WTC11 (cell line): Measurements from ENCODE around the gene SNTB2. TPM values are rescaled to one million over a fixed set of nuclear protein-coding genes. Genes with fewer than 3 reads are reported as not detected.
A peak's percentile ranks its signal among the peaks of the same experiment; 100 is the strongest.

Source experiments
- ATF1 ChIP-seq: sonication (generic); formaldehyde crosslinking; IDR thresholded peaks from 2 replicates; pipeline ENCODE4 v1.8.1; 2023; ENCODE audit warnings: mild to moderate bottlenecking, moderate library complexity, missing genetic modification reagents
- CBFB ChIP-seq: sonication (generic); formaldehyde crosslinking; IDR thresholded peaks from 2 replicates; pipeline ENCODE4 v1.8.1; 2022; ENCODE audit warnings: mild to moderate bottlenecking, low read depth, missing genetic modification reagents
- CDX4 ChIP-seq: fragments of 250-450 bp; sonication (Bioruptor Pico); IDR thresholded peaks from 2 replicates; pipeline ENCODE4 v1.9.0; 2021; ENCODE audit warnings: moderate library complexity, mild to moderate bottlenecking, inconsistent platforms, borderline replicate concordance
- CREM ChIP-seq: sonication (generic); formaldehyde crosslinking; IDR thresholded peaks from 2 replicates; pipeline ENCODE4 v1.8.1; 2022; ENCODE audit warnings: mild to moderate bottlenecking, missing genetic modification reagents, moderate library complexity
- E2F5 ChIP-seq: sonication (generic); formaldehyde crosslinking; IDR thresholded peaks from 2 replicates; pipeline ENCODE4 v1.8.1; 2022; ENCODE audit warnings: mild to moderate bottlenecking, moderate library complexity, missing genetic modification reagents
- ELF4 ChIP-seq: sonication (generic); formaldehyde crosslinking; IDR thresholded peaks from 2 replicates; pipeline ENCODE4 v1.8.1; 2022; ENCODE audit warnings: low read depth, mild to moderate bottlenecking, moderate library complexity, missing genetic modification reagents
- HMGA2 ChIP-seq: fragments of 250-450 bp; sonication (Bioruptor Pico); IDR thresholded peaks from 2 replicates; pipeline ENCODE4 v1.4.0; 2021; ENCODE audit warnings: mild to moderate bottlenecking, moderate library complexity
- JAZF1 ChIP-seq: fragments of 250-450 bp; sonication (Bioruptor Pico); IDR thresholded peaks from 2 replicates; pipeline ENCODE4 v1.9.0; 2021; ENCODE audit warnings: moderate library complexity, mild to moderate bottlenecking, inconsistent platforms
- NFATC4 ChIP-seq: fragments of 250-450 bp; sonication (Bioruptor Pico); IDR thresholded peaks from 2 replicates; pipeline ENCODE4 v1.9.0; 2021; ENCODE audit warnings: mild to moderate bottlenecking
- PRRX2 ChIP-seq: fragments of 250-450 bp; sonication (Bioruptor Pico); IDR thresholded peaks from 2 replicates; pipeline ENCODE4 v1.8.0; 2021; ENCODE audit warnings: mild to moderate bottlenecking
- RORB ChIP-seq: fragments of 250-450 bp; sonication (Bioruptor Pico); IDR thresholded peaks from 2 replicates; pipeline ENCODE4 v1.9.0; 2021; ENCODE audit warnings: mild to moderate bottlenecking
- ZNF138 ChIP-seq: sonication (generic); formaldehyde crosslinking; conservative IDR thresholded peaks from 2 replicates; pipeline ENCODE4 v1.8.1; 2022; ENCODE audit warnings: mild to moderate bottlenecking, moderate library complexity, missing genetic modification reagents
- ZNF263 ChIP-seq: sonication (generic); formaldehyde crosslinking; IDR thresholded peaks from 2 replicates; pipeline ENCODE4 v1.8.1; 2022; ENCODE audit warnings: low read depth, mild to moderate bottlenecking, moderate library complexity, missing genetic modification reagents
- ZNF512 ChIP-seq: sonication (generic); formaldehyde crosslinking; IDR thresholded peaks from 2 replicates; pipeline ENCODE4 v1.8.1; 2022; ENCODE audit warnings: missing genetic modification reagents, borderline replicate concordance
- ZNF671 ChIP-seq: fragments of 250-450 bp; sonication (Bioruptor Pico); IDR thresholded peaks from 2 replicates; pipeline ENCODE4 v1.8.0; 2021; ENCODE audit warnings: mild to moderate bottlenecking
- total RNA-seq: library from RNA; stranded (reverse); gene quantifications from 3 replicates; pipeline ENCODE4 v1.2.3, GENCODE V29; 2021
- TF ChIP-seq, protein P1 (sequence below): fragments of 250-450 bp; sonication (Bioruptor Pico); IDR thresholded peaks from 2 replicates; pipeline ENCODE4 v1.9.0; 2021; ENCODE audit warnings: mild to moderate bottlenecking
- TF ChIP-seq, protein P2 (sequence below): sonication (generic); formaldehyde crosslinking; IDR thresholded peaks from 2 replicates; pipeline ENCODE4 v1.8.0; 2023; ENCODE audit warnings: missing genetic modification reagents
- TF ChIP-seq, protein P3 (sequence below): sonication (generic); formaldehyde crosslinking; conservative IDR thresholded peaks from 2 replicates; pipeline ENCODE4 v1.8.1; 2023; ENCODE audit warnings: mild to moderate bottlenecking, low read depth, missing genetic modification reagents, moderate library complexity
- TF ChIP-seq, protein P4 (sequence below): fragments of 200-600 bp; IDR thresholded peaks from 2 replicates; pipeline ENCODE4 v1.8.0; 2022; ENCODE audit warnings: antibody characterized with exemption
- TF ChIP-seq, protein P5 (sequence below): sonication (generic); formaldehyde crosslinking; IDR thresholded peaks from 2 replicates; pipeline ENCODE4 v1.8.1; 2023; ENCODE audit warnings: mild to moderate bottlenecking, missing genetic modification reagents
- TF ChIP-seq, protein P6 (sequence below): sonication (generic); formaldehyde crosslinking; IDR thresholded peaks from 2 replicates; pipeline ENCODE4 v1.8.0; 2023; ENCODE audit warnings: mild to moderate bottlenecking, missing genetic modification reagents

Gene SNTB2
- total RNA-seq, 1 experiment from 2014 or later, result 23.7 TPM

- TF ChIP-seq, protein P1, sequence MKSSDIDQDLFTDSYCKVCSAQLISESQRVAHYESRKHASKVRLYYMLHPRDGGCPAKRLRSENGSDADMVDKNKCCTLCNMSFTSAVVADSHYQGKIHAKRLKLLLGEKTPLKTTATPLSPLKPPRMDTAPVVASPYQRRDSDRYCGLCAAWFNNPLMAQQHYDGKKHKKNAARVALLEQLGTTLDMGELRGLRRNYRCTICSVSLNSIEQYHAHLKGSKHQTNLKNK, result no peak
- TF ChIP-seq, protein P2, sequence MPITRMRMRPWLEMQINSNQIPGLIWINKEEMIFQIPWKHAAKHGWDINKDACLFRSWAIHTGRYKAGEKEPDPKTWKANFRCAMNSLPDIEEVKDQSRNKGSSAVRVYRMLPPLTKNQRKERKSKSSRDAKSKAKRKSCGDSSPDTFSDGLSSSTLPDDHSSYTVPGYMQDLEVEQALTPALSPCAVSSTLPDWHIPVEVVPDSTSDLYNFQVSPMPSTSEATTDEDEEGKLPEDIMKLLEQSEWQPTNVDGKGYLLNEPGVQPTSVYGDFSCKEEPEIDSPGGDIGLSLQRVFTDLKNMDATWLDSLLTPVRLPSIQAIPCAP (CRISPR knock-in tag), result no peak
- no peak for TF ChIP-seq ATF1 (CRISPR knock-in tag)
- TF ChIP-seq ELF4 (CRISPR knock-in tag), result no peak
- no peak for TF ChIP-seq HMGA2 (CRISPR knock-in tag)
- TF ChIP-seq E2F5 (CRISPR knock-in tag), result peak; percentile 73; the same call in 1 of the 2 replicates
- TF ChIP-seq, protein P3, sequence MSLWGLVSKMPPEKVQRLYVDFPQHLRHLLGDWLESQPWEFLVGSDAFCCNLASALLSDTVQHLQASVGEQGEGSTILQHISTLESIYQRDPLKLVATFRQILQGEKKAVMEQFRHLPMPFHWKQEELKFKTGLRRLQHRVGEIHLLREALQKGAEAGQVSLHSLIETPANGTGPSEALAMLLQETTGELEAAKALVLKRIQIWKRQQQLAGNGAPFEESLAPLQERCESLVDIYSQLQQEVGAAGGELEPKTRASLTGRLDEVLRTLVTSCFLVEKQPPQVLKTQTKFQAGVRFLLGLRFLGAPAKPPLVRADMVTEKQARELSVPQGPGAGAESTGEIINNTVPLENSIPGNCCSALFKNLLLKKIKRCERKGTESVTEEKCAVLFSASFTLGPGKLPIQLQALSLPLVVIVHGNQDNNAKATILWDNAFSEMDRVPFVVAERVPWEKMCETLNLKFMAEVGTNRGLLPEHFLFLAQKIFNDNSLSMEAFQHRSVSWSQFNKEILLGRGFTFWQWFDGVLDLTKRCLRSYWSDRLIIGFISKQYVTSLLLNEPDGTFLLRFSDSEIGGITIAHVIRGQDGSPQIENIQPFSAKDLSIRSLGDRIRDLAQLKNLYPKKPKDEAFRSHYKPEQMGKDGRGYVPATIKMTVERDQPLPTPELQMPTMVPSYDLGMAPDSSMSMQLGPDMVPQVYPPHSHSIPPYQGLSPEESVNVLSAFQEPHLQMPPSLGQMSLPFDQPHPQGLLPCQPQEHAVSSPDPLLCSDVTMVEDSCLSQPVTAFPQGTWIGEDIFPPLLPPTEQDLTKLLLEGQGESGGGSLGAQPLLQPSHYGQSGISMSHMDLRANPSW, result no peak
- no peak for TF ChIP-seq ZNF263 (CRISPR knock-in tag)
- TF ChIP-seq CDX4 (CRISPR knock-in tag), result no peak
- no peak for TF ChIP-seq ZNF138 (CRISPR knock-in tag)
- no peak for TF ChIP-seq JAZF1
- TF ChIP-seq PRRX2 (CRISPR knock-in tag), result no peak
- no peak for TF ChIP-seq NFATC4 (CRISPR knock-in tag)
- TF ChIP-seq, protein P4, sequence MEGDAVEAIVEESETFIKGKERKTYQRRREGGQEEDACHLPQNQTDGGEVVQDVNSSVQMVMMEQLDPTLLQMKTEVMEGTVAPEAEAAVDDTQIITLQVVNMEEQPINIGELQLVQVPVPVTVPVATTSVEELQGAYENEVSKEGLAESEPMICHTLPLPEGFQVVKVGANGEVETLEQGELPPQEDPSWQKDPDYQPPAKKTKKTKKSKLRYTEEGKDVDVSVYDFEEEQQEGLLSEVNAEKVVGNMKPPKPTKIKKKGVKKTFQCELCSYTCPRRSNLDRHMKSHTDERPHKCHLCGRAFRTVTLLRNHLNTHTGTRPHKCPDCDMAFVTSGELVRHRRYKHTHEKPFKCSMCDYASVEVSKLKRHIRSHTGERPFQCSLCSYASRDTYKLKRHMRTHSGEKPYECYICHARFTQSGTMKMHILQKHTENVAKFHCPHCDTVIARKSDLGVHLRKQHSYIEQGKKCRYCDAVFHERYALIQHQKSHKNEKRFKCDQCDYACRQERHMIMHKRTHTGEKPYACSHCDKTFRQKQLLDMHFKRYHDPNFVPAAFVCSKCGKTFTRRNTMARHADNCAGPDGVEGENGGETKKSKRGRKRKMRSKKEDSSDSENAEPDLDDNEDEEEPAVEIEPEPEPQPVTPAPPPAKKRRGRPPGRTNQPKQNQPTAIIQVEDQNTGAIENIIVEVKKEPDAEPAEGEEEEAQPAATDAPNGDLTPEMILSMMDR, result no peak
- TF ChIP-seq, protein P5, sequence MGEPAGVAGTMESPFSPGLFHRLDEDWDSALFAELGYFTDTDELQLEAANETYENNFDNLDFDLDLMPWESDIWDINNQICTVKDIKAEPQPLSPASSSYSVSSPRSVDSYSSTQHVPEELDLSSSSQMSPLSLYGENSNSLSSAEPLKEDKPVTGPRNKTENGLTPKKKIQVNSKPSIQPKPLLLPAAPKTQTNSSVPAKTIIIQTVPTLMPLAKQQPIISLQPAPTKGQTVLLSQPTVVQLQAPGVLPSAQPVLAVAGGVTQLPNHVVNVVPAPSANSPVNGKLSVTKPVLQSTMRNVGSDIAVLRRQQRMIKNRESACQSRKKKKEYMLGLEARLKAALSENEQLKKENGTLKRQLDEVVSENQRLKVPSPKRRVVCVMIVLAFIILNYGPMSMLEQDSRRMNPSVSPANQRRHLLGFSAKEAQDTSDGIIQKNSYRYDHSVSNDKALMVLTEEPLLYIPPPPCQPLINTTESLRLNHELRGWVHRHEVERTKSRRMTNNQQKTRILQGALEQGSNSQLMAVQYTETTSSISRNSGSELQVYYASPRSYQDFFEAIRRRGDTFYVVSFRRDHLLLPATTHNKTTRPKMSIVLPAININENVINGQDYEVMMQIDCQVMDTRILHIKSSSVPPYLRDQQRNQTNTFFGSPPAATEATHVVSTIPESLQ, result no peak
- TF ChIP-seq ZNF512 (CRISPR knock-in tag), result no peak
- TF ChIP-seq CREM, result no peak
- TF ChIP-seq RORB (CRISPR knock-in tag), result no peak
- TF ChIP-seq CBFB, result 0 out of 2 replicates have a peak, but pooled peaks have one; percentile 33
- no peak for TF ChIP-seq ZNF671 (CRISPR knock-in tag)
- TF ChIP-seq, protein P6, sequence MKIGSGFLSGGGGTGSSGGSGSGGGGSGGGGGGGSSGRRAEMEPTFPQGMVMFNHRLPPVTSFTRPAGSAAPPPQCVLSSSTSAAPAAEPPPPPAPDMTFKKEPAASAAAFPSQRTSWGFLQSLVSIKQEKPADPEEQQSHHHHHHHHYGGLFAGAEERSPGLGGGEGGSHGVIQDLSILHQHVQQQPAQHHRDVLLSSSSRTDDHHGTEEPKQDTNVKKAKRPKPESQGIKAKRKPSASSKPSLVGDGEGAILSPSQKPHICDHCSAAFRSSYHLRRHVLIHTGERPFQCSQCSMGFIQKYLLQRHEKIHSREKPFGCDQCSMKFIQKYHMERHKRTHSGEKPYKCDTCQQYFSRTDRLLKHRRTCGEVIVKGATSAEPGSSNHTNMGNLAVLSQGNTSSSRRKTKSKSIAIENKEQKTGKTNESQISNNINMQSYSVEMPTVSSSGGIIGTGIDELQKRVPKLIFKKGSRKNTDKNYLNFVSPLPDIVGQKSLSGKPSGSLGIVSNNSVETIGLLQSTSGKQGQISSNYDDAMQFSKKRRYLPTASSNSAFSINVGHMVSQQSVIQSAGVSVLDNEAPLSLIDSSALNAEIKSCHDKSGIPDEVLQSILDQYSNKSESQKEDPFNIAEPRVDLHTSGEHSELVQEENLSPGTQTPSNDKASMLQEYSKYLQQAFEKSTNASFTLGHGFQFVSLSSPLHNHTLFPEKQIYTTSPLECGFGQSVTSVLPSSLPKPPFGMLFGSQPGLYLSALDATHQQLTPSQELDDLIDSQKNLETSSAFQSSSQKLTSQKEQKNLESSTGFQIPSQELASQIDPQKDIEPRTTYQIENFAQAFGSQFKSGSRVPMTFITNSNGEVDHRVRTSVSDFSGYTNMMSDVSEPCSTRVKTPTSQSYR (CRISPR knock-in tag), result no peak
These were observed at the start of gene SNTB2 (continued) for GRCh38 chr16:69186642-69187445.
